ENCODE measurements around the gene FAM228A.
A peak's percentile ranks its signal among the peaks of the same experiment; 100 is the strongest.
"Not testable (repeated sequence)": the region's sequence is repeated elsewhere in the genome, so short reads cannot be mapped to it uniquely, and the experiment has no call there.

FAM228A gene

DNA sequence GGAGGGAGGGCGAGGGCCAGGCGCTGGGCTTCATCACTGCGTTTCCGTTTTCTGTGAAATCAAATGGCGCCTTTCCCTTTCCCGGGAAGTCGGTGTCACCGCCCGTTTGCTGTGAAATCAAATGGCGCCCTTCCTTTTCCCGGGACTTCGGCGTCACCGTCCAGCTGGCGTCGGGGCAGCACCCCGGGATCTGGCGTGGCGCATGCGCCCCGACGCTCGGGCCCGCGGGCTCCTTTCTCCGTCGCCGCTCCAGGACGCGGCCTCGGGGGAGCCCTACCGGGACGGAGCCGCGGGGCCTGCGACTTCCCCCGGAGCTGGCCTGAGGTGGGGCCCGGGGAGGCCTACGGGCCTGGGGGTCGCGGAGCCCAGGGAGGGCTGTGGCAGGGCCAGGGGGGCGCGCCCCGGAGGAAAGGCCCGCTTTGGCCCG is at the start of gene FAM228A:
FAM228A (plus strand) TSS at position 203 of the 427 bp plus-strand sequence. CDS start 428 bp downstream, outside the sequence.
- DNase-seq (ENCODE audit: low spot score), result no peak

DNA sequence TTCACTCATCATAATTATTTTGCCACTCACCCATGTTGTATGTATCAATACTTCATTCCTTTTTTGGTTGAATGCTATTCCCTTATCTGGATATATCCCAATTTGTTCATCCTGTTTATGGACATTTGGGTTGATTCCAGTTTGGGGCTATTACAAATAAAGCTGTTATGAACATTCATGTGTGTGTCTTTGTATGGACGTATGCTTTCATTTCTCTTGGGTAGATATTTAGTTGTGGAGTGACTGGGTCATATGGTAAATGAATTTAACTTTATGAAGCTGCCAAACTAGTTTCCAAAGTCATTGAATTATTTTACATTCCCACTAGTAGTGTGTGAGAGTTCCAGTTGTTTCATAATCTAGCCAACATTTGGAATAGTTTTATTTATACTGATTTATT is 48.9 kb upstream of the FAM228A start:
- DNase-seq (ENCODE audit: low spot score), result no peak

DNA sequence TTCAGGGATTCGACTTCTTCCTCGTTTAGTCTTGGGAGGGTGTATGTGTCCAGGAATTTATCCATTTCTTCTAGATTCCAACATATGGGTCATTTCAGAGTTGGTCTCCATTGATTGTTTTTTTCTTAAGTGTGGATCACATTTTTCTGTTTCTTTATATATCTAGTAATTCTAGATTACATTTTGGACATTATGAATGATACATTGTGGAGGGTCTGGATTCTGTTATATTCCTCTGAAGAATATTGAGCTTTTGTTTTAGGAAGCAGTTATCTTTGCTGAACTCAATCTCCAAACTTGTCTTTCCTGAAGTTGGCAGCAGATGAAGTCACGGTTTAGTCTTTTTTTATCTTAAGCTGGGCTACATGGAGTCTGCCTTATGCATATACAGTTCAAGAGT is 42.3 kb upstream of the FAM228A start:
- no peak for DNase-seq (ENCODE audit: low spot score)

DNA sequence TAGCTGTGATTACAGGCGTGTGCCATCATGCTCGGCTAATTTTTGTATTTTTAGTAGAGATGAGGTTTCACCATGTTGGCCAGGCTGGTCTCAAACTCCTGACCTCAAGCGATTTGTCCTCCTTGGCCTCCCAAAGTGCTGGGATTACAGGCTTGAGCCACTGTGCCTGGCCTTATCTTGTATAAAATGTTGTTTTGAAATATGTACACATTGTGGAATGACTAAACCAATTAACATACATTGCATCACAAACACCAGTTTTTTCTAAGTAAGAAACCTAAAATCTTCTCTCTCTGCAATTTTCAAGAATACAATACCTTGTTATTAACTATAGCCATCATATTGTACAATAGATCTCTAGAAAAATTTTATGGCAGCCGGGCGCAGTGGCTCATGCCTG is 34.5 kb upstream of the FAM228A start:
- DNase-seq (ENCODE audit: low spot score), result not testable (repeated sequence)

DNA sequence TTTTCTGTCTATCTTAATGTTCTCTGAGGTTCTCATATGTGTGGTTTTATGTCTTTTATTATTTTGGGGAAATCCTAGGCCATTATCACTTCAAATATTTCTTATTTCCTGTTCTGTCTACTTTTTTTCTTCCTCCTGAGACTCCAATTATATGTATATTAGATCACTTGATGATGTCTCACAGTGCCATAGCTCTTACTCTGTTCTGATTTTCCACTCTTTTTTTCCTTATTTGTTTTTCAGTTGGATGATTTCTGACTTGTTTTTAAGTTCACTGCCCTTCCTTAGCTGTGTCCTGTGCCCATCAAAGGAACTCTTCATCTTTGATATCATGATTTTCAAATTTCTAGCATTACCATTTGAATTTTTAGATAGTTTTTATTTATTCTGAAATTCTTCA is 27.5 kb upstream of the FAM228A start:
- no peak for DNase-seq (ENCODE audit: low spot score)

DNA sequence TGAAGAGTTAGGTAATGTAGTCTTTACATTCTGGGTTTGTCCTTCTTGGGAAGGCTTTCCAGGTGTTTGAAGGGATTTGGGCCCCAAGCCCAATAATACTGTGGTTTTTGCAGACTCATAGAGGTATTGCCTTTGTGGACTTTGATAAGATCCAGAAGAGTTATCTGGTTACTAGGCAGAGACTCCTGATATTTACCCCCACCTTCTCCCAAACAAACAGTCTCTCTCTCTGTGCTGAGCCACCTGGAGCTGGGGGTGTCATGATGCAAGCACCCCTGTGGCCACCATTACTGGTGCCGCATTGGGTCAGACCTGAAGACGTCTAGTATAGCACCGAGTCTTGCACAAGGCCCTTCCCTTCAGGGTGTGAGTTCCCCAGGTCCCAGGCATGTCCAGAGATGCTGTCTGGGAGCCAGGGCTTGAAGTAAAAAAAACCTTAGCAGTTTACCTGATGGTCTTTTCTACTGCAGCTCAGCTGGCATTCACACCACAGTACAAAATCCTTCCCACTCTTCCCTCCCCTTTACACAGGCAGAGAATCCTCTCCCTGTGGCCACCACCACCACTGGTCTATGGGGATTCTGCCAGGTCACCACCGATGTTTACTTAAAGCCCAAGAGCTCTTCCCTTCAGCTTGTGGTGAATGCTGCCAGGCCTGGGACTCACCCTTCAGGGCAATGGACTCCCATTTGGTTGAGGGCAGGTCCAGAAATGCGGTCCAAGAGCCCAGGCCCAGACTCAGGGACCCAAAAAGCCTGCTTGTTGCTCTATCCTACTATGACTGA is 22.2 kb upstream of the FAM228A start:
- DNase-seq (ENCODE audit: low spot score), result no peak

DNA sequence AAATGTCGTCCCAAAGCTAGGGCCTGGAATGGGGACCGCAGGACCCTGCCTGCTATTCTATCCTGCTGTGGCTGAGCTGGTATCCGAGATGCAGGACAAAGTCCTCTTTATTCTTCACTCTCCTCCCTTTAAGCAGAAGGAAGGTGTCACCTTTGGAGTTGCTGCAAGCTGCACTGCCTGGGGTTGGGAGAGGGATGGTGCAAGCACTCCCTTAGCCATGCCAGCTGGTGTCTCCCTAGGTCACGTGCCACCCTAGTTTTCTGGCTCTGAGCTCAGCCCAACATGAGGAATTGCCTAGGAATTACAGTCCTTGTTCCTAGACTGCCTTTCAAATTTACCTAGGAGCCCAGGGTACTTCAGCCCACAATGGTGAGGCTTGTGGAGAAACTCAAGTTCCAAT is 21.4 kb upstream of the FAM228A start:
- peak; percentile 5 for DNase-seq (ENCODE audit: low spot score)

DNA sequence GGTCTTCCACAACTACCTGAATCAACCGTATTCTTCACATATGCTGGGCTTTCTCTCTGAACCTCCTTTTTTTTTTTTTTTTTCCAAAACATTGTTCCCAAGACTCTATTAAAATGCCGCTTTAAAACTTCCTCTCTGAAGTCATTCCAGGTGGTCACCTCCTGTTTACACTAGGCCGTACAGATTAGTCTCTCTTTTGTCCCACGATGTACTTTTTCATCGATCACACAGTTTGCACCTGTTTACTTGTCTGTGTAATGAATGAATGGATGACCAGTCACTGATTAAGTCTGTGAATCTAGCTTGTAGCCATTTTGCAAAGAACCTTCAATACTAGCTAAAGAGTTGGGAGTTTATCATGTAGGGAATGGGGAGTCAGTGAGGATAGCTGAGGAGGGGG is 16.7 kb upstream of the FAM228A start:
- no peak for DNase-seq (ENCODE audit: low spot score)

DNA sequence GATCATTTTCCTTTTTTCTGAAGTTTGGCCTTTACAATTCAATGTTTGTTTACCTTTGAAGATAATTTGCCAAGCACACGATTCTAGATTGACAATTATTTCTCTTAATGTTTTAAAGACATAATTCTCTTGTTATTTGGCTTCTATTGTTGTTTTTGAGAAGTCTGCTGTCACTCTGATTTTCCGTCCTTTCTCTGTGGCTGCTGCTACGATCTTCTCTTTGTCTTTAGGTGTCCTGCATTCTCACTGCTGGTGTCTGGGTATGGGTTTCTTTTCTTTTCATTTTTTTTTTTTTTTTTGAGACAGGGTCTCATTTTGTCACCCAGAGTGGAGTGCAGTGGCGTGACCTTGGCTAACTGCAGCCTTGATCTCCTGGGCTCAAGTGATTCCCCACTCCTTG is 15.1 kb upstream of the FAM228A start:
- DNase-seq (ENCODE audit: low spot score), result no peak

DNA sequence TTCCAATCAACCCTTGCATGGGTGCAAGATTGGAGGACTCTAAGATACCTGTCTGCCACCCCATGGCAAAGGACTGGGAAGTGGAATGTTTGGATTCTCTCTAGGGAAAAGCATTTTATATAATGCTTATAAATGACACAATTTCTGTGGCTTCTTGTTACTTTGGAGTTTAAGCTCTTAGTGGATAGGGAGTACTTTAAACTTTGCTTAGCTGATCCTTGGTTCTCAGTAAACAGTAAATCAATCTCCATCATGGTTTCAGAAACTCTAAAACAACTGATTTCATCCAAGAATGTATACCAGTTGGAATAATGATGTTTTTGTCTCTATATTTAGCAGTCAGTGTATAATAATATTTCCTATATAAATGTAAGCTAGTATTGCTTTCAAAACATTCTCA is 14.1 kb upstream of the FAM228A start:
- DNase-seq (ENCODE audit: low spot score), result no peak

DNA sequence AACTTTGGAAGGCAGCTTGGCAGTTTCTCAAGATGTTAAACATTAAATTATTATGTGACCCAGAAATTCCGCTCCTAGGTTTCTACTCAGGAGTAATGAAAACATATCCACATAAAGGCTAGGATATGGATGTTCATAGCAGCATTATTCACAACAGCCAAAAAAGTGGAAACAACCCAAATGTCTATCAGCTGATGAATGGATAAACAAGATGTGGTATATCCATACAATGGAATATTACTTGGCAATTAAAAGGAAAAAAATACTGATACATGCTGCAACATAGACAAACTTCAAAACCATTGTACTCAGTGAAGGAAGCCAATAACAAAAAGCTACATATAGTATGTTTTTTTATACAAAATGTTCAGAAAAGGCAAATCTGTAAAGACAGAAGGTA is 12.4 kb upstream of the FAM228A start:
- DNase-seq (ENCODE audit: low spot score), result no peak

DNA sequence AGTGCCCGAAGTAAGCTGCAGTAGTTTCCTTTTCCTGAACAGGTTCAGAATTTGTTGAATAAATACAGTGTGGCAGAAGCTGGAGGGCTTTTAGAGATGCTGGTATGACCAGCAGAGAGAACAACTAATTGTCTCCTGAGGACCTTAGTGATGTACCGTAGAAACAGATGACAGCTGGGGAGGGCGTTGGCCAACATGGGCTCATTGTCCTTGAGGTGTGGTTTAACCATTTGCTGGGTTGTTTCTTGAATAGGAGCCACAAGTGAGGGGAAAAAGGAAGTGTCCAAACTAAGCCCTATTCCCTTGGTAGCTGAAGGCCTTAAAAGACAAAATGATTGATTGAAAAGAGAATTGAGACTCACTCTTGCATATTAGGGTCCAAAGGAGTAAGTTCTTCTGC is 11.7 kb upstream of the FAM228A start:
- DNase-seq (ENCODE audit: low spot score), result no peak

DNA sequence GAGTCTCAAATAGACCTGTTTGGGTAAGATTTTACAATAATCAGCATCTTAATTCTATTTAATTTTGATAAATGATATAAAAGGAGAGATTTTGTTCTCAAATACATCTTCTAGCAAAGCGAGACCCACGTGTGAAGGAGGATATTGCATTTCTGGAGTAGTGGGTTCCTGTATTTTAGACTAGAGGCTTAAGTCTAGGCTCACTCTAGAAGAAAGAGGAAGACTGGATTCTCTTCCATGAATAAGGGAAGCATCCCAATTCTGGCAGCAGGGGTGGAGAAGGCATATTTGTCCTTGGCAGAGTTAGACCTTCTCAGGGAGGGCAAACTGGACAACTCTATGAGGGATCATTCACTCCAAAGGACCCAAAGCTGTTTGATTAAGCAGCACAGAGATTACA is 11.3 kb upstream of the FAM228A start:
- no peak for DNase-seq (ENCODE audit: low spot score)

DNA sequence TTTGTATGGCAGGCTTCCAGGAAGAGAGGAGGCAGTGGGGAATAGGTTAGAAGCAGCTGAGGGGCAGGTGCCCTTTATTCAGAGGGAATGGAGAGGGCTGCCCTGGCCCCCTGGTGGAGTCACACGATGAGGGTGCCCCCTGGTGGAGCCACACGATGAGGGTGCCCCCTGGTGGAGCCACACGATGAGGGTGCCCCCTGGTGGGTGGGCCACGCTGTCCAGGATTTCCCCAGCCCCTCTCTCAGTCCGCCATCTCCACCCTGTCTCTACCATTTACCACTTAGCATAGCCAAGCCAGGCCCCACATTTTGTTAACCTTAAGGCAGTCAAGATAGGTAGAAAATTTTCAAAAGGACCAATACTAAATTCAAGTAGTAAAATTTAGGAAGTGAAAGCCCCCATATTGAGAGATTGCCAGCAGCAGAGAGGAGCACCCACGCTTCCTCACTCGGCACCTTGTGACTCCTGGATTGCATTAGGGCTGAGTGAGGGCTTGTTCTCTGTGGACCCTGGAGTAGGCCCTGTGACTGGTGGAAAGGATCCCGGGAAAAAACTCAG is 10.4 kb upstream of the FAM228A start:
- peak; percentile 42 for DNase-seq (ENCODE audit: low spot score)

DNA sequence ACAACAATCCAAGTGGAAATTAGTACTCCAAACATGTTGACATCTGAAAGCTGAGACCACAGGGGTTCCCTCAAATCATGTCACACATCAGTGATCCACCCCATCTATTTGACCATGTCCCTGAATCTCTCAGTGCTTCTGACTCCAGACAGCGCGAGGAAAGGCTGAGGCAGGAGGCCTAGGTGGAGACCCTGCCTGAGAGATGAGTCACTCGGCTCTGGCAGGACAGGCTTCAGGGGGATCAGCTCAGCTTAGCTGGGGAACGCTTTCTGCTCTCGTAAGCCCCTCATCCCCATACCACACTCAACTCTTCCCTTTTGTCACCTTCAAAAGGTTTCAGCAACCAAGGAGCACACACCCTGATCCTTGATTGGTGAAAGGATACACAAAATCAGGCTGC is 5.8 kb upstream of the FAM228A start:
- no peak for DNase-seq (ENCODE audit: low spot score)

DNA sequence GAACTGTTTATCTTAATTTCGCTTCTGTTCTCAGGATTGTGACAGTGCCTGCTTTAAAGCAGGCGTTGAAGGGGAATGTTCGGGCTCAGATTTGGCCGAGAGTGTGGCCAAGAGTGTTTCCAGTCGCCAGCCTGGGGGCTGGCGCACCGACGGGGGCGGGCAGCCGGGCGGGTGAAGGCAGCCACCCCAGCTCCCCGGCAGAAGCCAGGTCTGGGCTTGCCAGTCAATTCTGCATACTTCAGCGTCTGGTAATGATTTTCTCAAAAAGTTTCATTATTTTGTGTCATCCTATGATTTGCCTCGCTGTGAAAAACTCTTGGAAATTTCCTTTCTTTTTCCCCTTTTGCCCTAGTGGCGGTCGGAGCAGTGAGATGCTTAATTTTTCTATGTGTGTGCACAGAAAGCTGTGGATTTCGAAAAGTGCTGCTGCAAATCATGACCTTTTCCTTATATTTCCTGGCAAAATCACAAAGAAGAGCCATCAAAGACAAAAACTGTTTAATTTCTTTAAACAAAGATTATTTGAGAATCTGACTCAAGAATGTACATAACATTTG is 856 bp downstream of the FAM228A start:
- DNase-seq (ENCODE audit: low spot score), result no peak

DNA sequence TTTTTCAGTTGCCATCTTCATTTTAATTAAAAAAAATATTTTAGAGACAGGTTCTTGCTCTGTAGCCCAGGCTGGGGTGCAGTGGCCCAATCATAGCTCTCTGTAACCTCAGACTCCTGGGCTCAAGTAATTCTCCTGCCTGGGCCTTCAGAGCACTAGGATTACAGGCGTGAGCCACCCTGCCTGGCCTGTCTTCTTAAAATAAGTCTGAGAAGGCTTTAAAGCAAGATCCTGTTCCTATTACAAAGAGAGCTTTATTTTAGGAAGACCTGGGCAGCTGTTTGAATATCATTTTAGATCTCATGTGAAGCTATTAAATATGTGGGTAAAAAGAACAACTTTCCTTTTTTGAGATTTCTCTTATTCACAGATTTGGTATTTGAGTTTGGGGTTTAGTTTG is 1.5 kb downstream of the FAM228A start:
- DNase-seq (ENCODE audit: low spot score), result no peak

DNA sequence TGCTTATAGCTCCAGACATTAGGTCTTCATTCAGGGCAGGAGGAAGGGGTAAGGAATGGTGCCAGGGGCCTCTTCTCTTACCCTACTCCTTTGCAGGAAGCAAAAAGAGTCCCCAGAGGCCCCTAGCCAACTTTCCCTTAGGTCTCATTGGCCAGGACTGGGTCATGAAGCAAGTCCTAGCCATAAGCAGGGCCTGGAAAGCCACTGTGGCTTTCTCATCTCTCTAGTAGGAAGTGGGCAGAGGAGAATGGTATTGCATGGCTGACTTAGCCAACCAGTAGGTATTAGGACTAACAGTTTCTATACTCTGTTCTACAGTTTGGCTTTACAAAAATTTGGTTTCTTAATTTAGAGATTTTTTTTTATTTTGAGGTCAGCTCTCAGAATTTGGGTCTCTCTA is 4.8 kb downstream of the FAM228A start:
- no peak for DNase-seq (ENCODE audit: low spot score)

DNA sequence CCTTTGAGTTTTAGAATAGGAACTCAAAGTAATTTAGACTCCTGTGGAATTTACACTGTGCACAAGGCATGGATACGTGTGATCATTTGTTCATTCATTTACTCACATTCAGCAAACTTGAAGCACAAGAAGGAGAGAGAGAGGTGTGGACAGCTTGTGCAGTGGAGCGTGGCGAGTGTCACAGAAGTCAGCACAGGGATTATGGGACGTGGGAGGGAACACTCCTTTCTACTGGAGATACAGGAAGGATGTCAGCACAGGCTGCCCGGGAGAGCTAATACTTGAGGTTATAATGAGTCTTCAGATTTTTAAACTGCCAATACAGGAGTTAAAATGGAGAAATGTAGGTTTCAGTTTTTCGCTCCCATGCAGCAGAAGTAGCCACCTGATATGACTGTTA is 7.0 kb downstream of the FAM228A start:
- no peak for DNase-seq (ENCODE audit: low spot score)

DNA sequence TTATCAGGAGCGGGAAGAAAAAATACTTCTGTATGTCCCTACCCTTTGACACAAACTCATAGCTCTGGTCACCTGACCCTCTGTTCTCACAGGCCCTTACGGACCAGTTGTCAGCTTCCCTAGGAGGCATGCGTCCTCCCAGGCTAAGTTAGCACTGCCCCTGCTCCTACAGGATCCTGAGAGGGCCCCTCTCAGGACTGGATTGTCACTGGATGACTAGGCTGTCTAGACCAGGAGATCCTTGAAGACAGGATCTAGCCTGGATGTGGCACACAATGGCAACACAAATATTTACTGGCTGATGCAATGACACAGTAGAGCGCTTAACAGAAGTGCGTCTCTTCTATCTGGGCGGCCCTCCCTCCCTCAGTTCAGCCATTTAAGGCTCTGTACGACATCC is 7.7 kb downstream of the FAM228A start:
- no peak for DNase-seq (ENCODE audit: low spot score)

DNA sequence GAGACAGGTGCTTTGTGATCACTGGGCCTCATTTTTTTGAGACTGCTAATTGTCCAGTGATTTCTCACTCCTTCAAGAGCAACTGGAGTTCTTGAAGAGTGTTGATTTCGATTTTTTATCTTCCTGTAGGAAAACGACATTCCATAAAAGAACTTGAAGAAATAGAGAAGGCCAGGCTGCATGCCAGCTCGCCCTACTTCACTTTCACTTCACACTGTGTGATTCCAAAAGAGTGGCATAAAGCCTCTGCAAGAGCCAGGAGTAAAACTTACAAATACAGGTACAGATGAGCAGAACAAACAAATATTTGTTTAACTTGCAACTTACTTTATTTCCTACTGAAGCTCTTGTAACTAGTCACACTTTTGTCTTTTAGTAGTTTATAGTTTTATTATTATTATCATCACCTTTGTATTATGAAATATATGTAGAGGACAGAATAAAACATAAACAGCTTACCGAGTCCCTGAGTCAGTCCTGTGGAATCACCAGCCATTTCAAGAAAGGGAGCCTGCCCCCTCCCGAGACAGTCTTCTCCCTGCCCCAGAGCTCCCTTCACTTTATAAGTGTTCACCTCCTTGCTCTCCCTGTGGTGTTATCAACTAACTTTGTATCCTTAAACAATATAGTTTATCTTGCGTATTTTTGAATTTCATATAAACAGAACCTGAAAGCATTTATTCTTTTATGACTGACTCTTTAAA is 8.7 kb downstream of the FAM228A start:
- DNase-seq (ENCODE audit: low spot score), result no peak

DNA sequence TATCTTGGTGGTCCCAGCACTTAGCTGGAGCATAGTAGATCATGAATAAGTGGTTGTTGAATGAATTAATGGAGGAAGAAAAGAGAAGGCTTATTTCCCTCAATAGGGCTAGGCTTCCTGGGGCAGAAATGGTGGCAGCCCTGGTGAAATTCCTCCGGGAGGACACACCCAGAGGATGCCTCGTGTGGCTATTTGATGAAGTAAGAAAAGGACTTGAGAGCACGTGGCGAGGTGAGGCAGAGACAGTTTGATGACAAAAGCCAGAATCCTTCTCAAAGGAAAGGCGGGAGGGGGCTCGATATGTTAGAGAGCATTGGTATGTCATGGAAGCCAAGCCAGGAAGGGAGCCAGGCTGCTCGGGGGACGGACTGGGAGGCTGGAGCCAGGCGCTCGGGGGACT is 14.7 kb downstream of the FAM228A start:
- no peak for DNase-seq (ENCODE audit: low spot score)

DNA sequence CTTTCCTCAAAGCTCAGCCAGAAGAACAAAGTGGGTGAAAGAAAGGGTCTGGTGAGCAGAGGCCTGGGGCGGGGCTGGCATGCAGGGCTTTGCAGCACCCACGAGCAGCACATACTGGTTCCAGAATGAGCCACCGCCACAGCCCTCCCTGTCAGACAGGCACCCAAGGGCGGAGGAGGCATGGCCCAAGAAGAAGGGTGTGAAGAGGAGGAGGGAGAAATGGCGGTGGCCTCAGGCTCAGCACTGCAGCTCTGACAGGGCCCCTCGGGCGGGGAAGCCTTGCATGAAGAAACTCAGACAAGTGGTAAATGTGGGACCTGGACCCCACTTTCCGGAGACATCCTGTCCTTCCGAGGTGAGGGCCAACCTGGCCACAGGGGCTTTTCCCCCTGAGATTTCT is 15.7 kb downstream of the FAM228A start:
- no peak for DNase-seq (ENCODE audit: low spot score)
